Gastrocnemius medialis (tissue), 4 donors: ENCODE data around the gene NUDT14.

Source experiments
- POLR2A ChIP-seq, 2 donors: fragments of 450-650 bp; IDR thresholded peaks; one replicate each; pipeline ENCODE4 v1.6.1; 2017; ENCODE audit warnings: antibody characterized with exemption in 2 of 2, mild to moderate bottlenecking in 2 of 2, moderate library complexity in 2 of 2
- TF ChIP-seq, protein P1 (sequence below), 5 experiments: fragments of 450-650 bp in 3 of 5; fragments of 200-600 bp in 2 of 5; sonication (generic) in 2 of 5; IDR thresholded peaks in 4 of 5; conservative IDR thresholded peaks in 1 of 5; 1 replicate in 4 of 5; 2 replicates in 1 of 5; pipeline ENCODE4 v1.5.1; 2016 to 2019; ENCODE audit warnings: antibody characterized with exemption in 5 of 5, mild to moderate bottlenecking in 3 of 5, moderate library complexity in 3 of 5

DNA sequence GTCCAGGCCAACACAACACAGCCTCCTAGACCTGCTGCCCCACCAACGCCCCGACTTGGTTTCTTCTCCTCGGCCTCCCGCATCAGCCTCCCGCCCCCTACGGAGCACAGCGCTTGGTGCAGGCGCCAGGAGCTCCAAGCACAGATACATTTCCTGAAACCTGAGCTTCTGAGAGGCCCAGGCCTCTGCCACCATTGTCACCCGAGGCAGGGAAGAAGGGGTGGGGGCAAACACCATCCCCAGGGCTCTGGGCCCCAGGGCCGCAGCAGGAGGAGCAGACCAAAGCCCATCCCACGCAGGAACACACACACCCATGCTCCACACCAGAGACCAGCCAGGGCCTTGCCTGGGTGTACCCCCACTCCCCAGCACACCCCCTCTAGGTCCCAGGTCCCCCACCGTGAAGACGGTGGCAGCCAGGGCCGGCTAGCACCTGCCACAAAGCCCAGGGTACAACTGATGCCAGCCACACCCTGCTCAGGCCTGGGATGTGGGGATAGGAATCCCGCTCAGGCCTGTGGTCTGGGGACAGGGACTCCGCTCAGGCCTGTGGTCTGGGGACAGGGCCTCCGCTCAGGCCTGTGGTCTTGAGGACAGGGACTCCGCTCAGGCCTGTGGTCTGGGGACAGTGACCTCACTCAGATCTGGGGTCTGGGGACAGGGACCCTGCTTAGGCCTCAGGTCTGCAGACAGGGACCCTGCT, 17.9 kb downstream of the NUDT14 start:
- TF ChIP-seq, protein P1, sequence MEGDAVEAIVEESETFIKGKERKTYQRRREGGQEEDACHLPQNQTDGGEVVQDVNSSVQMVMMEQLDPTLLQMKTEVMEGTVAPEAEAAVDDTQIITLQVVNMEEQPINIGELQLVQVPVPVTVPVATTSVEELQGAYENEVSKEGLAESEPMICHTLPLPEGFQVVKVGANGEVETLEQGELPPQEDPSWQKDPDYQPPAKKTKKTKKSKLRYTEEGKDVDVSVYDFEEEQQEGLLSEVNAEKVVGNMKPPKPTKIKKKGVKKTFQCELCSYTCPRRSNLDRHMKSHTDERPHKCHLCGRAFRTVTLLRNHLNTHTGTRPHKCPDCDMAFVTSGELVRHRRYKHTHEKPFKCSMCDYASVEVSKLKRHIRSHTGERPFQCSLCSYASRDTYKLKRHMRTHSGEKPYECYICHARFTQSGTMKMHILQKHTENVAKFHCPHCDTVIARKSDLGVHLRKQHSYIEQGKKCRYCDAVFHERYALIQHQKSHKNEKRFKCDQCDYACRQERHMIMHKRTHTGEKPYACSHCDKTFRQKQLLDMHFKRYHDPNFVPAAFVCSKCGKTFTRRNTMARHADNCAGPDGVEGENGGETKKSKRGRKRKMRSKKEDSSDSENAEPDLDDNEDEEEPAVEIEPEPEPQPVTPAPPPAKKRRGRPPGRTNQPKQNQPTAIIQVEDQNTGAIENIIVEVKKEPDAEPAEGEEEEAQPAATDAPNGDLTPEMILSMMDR (IDR thresholded peaks at IDR 0.05 in 4 of 5, conservative IDR thresholded peaks at IDR 0.05 in 1 of 5) = no peak
- no peak for TF ChIP-seq POLR2A (IDR thresholded peaks at IDR 0.05)
